Sigmoid colon (tissue), 7 donors: Measurements from ENCODE around the gene PRL. TPM values are rescaled to one million over a fixed set of nuclear protein-coding genes. Genes with fewer than 3 reads are reported as not detected.

Experiments used
- DNase-seq: peaks from one replicate; pipeline ENCODE4 v3.0.0-alpha.2; 2019
- H3K27ac ChIP-seq, 4 donors: fragments of 200-600 bp; sonication (generic); one replicate each; pipeline ENCODE4 v1.5.1; 2016 to 2019; ENCODE audit warnings: mild to moderate bottlenecking in 1 of 4
- H3K27me3 ChIP-seq, 3 donors: fragments of 200-600 bp; sonication (generic); one replicate each; pipeline ENCODE4 v1.5.1; 2019; ENCODE audit warnings: mild to moderate bottlenecking in 1 of 3
- H3K36me3 ChIP-seq, 4 donors: fragments of 200-600 bp; sonication (generic); one replicate each; pipeline ENCODE4 v1.5.1; 2016 to 2019
- H3K4me1 ChIP-seq, 4 donors: fragments of 200-600 bp; sonication (generic); one replicate each; pipeline ENCODE4 v1.5.1; 2017 to 2019
- H3K4me3 ChIP-seq, 4 donors: fragments of 200-600 bp; sonication (generic); one replicate each; pipeline ENCODE4 v1.5.1; 2017 to 2019; ENCODE audit warnings: mild to moderate bottlenecking in 2 of 4, moderate library complexity in 1 of 4
- H3K9me3 ChIP-seq, 4 donors: fragments of 200-600 bp in 3 of 4; sonication (generic) in 3 of 4; one replicate each; pipeline versions ENCODE4 v1.5.1 to v1.6.1; 2013 to 2019
- EP300 ChIP-seq, 4 donors: sonication (generic); formaldehyde crosslinking; IDR thresholded peaks; one replicate each; pipeline ENCODE4 v1.6.1; 2017; ENCODE audit warnings: antibody characterized with exemption in 4 of 4
- POLR2A ChIP-seq, 2 donors: fragments of 450-650 bp; IDR thresholded peaks; one replicate each; pipeline ENCODE4 v1.6.1; 2016; ENCODE audit warnings: antibody characterized with exemption in 2 of 2, mild to moderate bottlenecking in 2 of 2, moderate library complexity in 2 of 2
- POLR2AphosphoS5 ChIP-seq, 4 donors: sonication (generic); formaldehyde crosslinking; IDR thresholded peaks; one replicate each; pipeline ENCODE4 v1.6.1; 2017; ENCODE audit warnings: antibody characterized with exemption in 4 of 4
- WGBS, 2 donors: extraction: QIAGEN DNeasy Blood & Tissue Kit; methylation state at CpG; one replicate each; pipeline ENCODE4 v1.1.7; 2013; 5-methylcytosine and 5-hydroxymethylcytosine counted together
- intact Hi-C: fragments of 100-400 bp; cut with DNase I; formaldehyde crosslinking; loops from one replicate; pipeline ENCODE4 v1.15.1; 2023
- polyA plus RNA-seq, 3 donors: library from polyadenylated mRNA; stranded (reverse); fragments of 200-250 nt; gene quantifications; one replicate each; pipeline ENCODE4 v1.2.3, GENCODE V29; 2013
- total RNA-seq, 4 donors: library from RNA; depleted of rRNA; stranded (reverse); fragments of >200 nt; gene quantifications; one replicate each; pipeline ENCODE4 v1.1.0, GENCODE V29; 2016
- TF ChIP-seq, protein P1 (sequence below), 4 experiments: fragments of 450-650 bp in 3 of 4; fragments of 200-600 bp in 1 of 4; IDR thresholded peaks; one replicate each; pipeline ENCODE4 v1.5.1; 2016 to 2019; ENCODE audit warnings: antibody characterized with exemption in 4 of 4, mild to moderate bottlenecking in 3 of 4, moderate library complexity in 2 of 4
- donor health status: healthy with polysubstance abuse.
- donor health status: Bipolar disorder and iron deficiency.
- donor health status: healthy.

Gene PRL
- total and polyA plus RNA-seq, 7 donors: 0.04 TPM; not detected in 6

- Histone ChIP-seq H3K9me3 (no peaks in the 10 kb centered on the region), H3K27ac (no peak overlapping the region), H3K36me3 (no peaks in the 10 kb centered on the region), H3K27me3 (no peaks in the 10 kb centered on the region), H3K4me3 (peak overlapping the region in 3 of 4 donors; percentile 8 to 32 (median 28)), H3K4me1 (peaks cover 0 to 14% (median 8%) of the 10 kb centered on the region in 4 donors)
- intact Hi-C loops: no loop called here
- 85 to 86% methylated on average over 17 of the region's 17 CpGs for WGBS, 2 donors
- no peak for DNase-seq
- TF ChIP-seq, protein P1, sequence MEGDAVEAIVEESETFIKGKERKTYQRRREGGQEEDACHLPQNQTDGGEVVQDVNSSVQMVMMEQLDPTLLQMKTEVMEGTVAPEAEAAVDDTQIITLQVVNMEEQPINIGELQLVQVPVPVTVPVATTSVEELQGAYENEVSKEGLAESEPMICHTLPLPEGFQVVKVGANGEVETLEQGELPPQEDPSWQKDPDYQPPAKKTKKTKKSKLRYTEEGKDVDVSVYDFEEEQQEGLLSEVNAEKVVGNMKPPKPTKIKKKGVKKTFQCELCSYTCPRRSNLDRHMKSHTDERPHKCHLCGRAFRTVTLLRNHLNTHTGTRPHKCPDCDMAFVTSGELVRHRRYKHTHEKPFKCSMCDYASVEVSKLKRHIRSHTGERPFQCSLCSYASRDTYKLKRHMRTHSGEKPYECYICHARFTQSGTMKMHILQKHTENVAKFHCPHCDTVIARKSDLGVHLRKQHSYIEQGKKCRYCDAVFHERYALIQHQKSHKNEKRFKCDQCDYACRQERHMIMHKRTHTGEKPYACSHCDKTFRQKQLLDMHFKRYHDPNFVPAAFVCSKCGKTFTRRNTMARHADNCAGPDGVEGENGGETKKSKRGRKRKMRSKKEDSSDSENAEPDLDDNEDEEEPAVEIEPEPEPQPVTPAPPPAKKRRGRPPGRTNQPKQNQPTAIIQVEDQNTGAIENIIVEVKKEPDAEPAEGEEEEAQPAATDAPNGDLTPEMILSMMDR (IDR thresholded peaks at IDR 0.05): no peak
- TF ChIP-seq POLR2AphosphoS5 (IDR thresholded peaks at IDR 0.05): no peak
- TF ChIP-seq EP300 (IDR thresholded peaks at IDR 0.05): no peak
- no peak for TF ChIP-seq POLR2A (IDR thresholded peaks at IDR 0.05)
Measured at GRCh38 chr6:22294301-22294700, 2.5 kb downstream of the PRL start.

GRCh38 chr6:22290045-22290444, 6.8 kb downstream of the PRL start:
- TF ChIP-seq EP300 (IDR thresholded peaks at IDR 0.05): no peak
- no peak for TF ChIP-seq POLR2AphosphoS5 (IDR thresholded peaks at IDR 0.05)
- Histone ChIP-seq H3K9me3 (no peaks in the 10 kb centered on the region), H3K4me1 (peaks cover 0 to 11% (median 7%) of the 10 kb centered on the region in 4 donors), H3K36me3 (no peaks in the 10 kb centered on the region), H3K27ac (no peak overlapping the region), H3K4me3 (no peak overlapping the region), H3K27me3 (no peaks in the 10 kb centered on the region)
- intact Hi-C loops: no loop called here
- 91 to 93% methylated on average over 8 of the region's 8 CpGs for WGBS, 2 donors
- no peak for DNase-seq

- H3K27me3 ChIP-seq: no peaks in the 10 kb centered on the region
- 93 to 95% methylated on average over 18 of the region's 18 CpGs for WGBS, 2 donors
- no peaks in the 10 kb centered on the region for H3K36me3 ChIP-seq
- H3K27ac ChIP-seq: no peak overlapping the region
- intact Hi-C loops: no loop called here
- no peak for DNase-seq
- no peaks in the 10 kb centered on the region for H3K4me1 ChIP-seq
- H3K9me3 ChIP-seq: no peaks in the 10 kb centered on the region
- no peak overlapping the region for H3K4me3 ChIP-seq
- TF ChIP-seq POLR2A (IDR thresholded peaks at IDR 0.05) (no peak), EP300 (IDR thresholded peaks at IDR 0.05) (no peak), POLR2AphosphoS5 (IDR thresholded peaks at IDR 0.05) (no peak)
- TF ChIP-seq, protein P1 (IDR thresholded peaks at IDR 0.05): no peak
Measured at GRCh38 chr6:22288721-22289120, 8.1 kb downstream of the PRL start.

DNA sequence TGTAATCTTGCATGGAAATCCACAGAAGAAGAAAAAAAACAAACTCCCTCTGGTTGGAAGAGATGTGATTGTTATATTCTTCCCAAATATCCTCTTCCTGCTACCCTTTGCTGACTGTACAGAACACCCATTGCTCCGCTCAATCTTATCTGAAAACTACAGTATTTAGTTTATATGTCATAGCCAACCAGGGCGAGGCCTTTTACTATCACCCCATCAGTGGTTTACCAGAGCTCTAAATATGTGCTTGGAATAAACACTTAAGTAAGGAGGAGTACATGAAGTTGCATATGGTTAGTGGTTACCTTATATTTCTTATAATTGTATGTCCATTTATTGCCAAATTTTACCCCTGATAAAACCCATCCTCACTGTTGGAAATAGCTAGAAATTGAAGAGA, 12.2 kb downstream of the PRL start:
- Histone ChIP-seq H3K4me3 (no peak overlapping the region), H3K4me1 (no peaks in the 10 kb centered on the region), H3K36me3 (no peaks in the 10 kb centered on the region), H3K27ac (no peak overlapping the region), H3K9me3 (no peaks in the 10 kb centered on the region), H3K27me3 (no peaks in the 10 kb centered on the region)
- no peak for TF ChIP-seq POLR2A (IDR thresholded peaks at IDR 0.05)
- TF ChIP-seq POLR2AphosphoS5 (IDR thresholded peaks at IDR 0.05): no peak
- TF ChIP-seq, protein P1 (IDR thresholded peaks at IDR 0.05): no peak
- TF ChIP-seq EP300 (IDR thresholded peaks at IDR 0.05): no peak
- no peak for DNase-seq
- intact Hi-C loops: no loop called here
- WGBS, 2 donors: 60 to 74% methylated on average over 2 of the region's 2 CpGs

DNA sequence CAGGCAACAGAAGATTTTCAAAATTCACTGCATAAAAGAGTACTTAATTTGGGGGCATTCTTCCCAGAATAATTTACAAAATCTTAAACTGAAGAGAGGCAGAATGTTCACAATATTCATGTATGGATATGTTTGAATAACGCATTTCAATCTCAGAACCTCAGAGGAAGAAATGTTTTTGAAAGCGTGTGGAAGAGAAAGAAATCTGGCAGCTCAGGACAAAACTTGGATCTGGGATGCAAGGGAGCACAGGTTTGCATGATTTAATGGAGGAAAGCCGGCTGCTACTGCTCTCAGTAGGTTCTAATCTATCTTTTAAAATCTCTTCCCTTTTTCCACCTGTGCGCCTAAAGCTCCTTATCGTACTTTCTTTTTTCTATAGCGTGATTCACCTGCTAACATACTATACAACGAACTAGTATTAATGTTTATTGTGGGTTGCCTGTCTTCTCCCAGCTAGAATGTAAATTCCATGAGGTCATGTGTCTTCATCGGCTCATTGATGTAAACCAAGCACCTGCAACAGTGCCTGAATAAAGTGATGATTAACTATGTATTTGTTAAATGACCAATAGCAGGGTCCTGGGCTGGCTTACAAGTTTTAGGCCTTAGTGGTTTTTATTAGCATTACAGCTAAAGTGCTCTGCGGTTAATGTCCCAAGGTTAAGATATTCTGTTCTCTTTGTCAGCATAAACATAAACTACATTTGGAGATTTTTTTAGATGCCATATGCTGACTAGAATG, 15.3 kb downstream of the PRL start:
- H3K4me3 ChIP-seq: no peak overlapping the region
- no peak overlapping the region for H3K27ac ChIP-seq
- intact Hi-C loops: no loop called here
- no peaks in the 10 kb centered on the region for H3K9me3 ChIP-seq
- no peaks in the 10 kb centered on the region for H3K36me3 ChIP-seq
- no peaks in the 10 kb centered on the region for H3K4me1 ChIP-seq
- 91 to 93% methylated on average over 9 of the region's 9 CpGs for WGBS, 2 donors
- DNase-seq: no peak
- no peaks in the 10 kb centered on the region for H3K27me3 ChIP-seq
- TF ChIP-seq POLR2AphosphoS5 (IDR thresholded peaks at IDR 0.05) (no peak), POLR2A (IDR thresholded peaks at IDR 0.05) (no peak), EP300 (IDR thresholded peaks at IDR 0.05) (no peak)
- TF ChIP-seq, protein P1 (IDR thresholded peaks at IDR 0.05): no peak
